SU-DHL-6 (cell line): ENCODE results near the gene DOHH.
"Not testable (repeated sequence)": the region's sequence is repeated elsewhere in the genome, so short reads cannot be mapped to it uniquely, and the experiment has no call there.

Experiments used
- H2AFZ ChIP-seq: fragments of 200-600 bp; sonication (generic); 2 replicates; pipeline ENCODE4 v1.6.1; 2014; ENCODE audit warnings: low read depth, mild to moderate bottlenecking, moderate library complexity, mixed read lengths, antibody characterized with exemption, low read length; ENCODE audit not compliant: severe bottlenecking
- H3F3A ChIP-seq: fragments of 200-600 bp; shearing (Covaris generic); 2 replicates; pipeline ENCODE4 v1.6.0; 2016; ENCODE audit warnings: antibody characterized with exemption, mild to moderate bottlenecking; ENCODE audit not compliant: insufficient read depth
- H3K27ac ChIP-seq: fragments of 200-600 bp; sonication (generic); 2 replicates; pipeline ENCODE4 v1.5.1; 2016; ENCODE audit warnings: low read depth, mild to moderate bottlenecking, low read length, moderate library complexity, mixed read lengths
- H3K27me3 ChIP-seq: fragments of 200-600 bp; sonication (generic), shearing (Covaris generic); 2 replicates; pipeline ENCODE4 v1.6.0; 2014; ENCODE audit warnings: mild to moderate bottlenecking, low read length
- H3K36me3 ChIP-seq: fragments of 200-600 bp; sonication (generic); 2 replicates; pipeline ENCODE4 v1.6.1; 2014; ENCODE audit warnings: mild to moderate bottlenecking, low read length, mixed read lengths
- H3K4me2 ChIP-seq: fragments of 300-600, 200-600 bp; shearing (Covaris generic), sonication (generic); 2 replicates; pipeline ENCODE4 v1.6.0; 2014; ENCODE audit warnings: low read length, low read depth, mild to moderate bottlenecking; ENCODE audit not compliant: poor library complexity, severe bottlenecking
- H3K4me3 ChIP-seq: fragments of 200-600 bp; sonication (generic); 2 replicates; pipeline ENCODE4 v1.5.1; 2014; ENCODE audit warnings: antibody characterized with exemption, low read length, mild to moderate bottlenecking, mixed read lengths; ENCODE audit not compliant: insufficient read depth, poor library complexity, severe bottlenecking
- H3K79me2 ChIP-seq: fragments of 200-600 bp; sonication (generic); 2 replicates; pipeline ENCODE4 v1.6.1; 2014; ENCODE audit warnings: mild to moderate bottlenecking, low read length, moderate library complexity; ENCODE audit not compliant: insufficient read depth
- H3K9ac ChIP-seq: fragments of 200-600 bp; sonication (generic); 2 replicates; pipeline ENCODE4 v1.7.0; 2014; ENCODE audit warnings: mild to moderate bottlenecking, low read length
- H3K9me2 ChIP-seq: fragments of 200-600 bp; sonication (generic); replicated peaks from 2 replicates; pipeline ENCODE4 v1.6.1; 2014; ENCODE audit warnings: low read length; ENCODE audit not compliant: insufficient read depth
- H3K9me3 ChIP-seq: fragments of 200-600 bp; sonication (generic); 2 replicates; pipeline ENCODE4 v1.6.1; 2014; ENCODE audit warnings: low read length, mixed read lengths; ENCODE audit not compliant: insufficient read depth
- H4K20me1 ChIP-seq: fragments of 200-600 bp; sonication (generic); 2 replicates; pipeline ENCODE4 v1.6.1; 2014; ENCODE audit warnings: low read depth, mild to moderate bottlenecking, antibody characterized with exemption, low read length, moderate library complexity, mixed read lengths
- CTCF ChIP-seq: fragments of 200-600 bp; sonication (generic); IDR thresholded peaks from one replicate; pipeline ENCODE4 v1.5.1; 2017; ENCODE audit warnings: antibody characterized with exemption, mild to moderate bottlenecking, low read length, moderate library complexity; ENCODE audit not compliant: insufficient read depth, poor library complexity, severe bottlenecking
- EZH2phosphoT487 ChIP-seq: fragments of 200-600 bp; sonication (generic), shearing (Covaris generic); conservative IDR thresholded peaks from 2 replicates; pipeline ENCODE4 v1.6.1; 2018; ENCODE audit warnings: mild to moderate bottlenecking, antibody characterized with exemption, low read length, moderate library complexity, mixed read lengths

The DOHH gene

GRCh38 chr19:3530389-3530788, 29.9 kb upstream of the DOHH start:
- Histone ChIP-seq H3K9ac (no peak overlapping the region), H4K20me1 (no peaks in the 10 kb centered on the region), H3K9me2 (no peaks in the 10 kb centered on the region), H3K27me3 (no peaks in the 10 kb centered on the region), H3K9me3 (no peaks in the 10 kb centered on the region), H3K4me2 (no peak overlapping the region), H3K4me3 (no peak overlapping the region), H3K36me3 (no peaks in the 10 kb centered on the region), H3F3A (no peaks in the 10 kb centered on the region), H3K27ac (no peak overlapping the region), H3K79me2 (no peaks in the 10 kb centered on the region), H2AFZ (no peak overlapping the region)
- TF ChIP-seq CTCF (no peak), EZH2phosphoT487 (no peak)

GRCh38 chr19:3529299-3529698, 28.8 kb upstream of the DOHH start:
- not testable (repeated sequence) for H3K9me2 ChIP-seq, H3K36me3 ChIP-seq, H4K20me1 ChIP-seq

GRCh38 chr19:3528539-3529211, 28.2 kb upstream of the DOHH start:
- no peaks in the 10 kb centered on the region for H3K36me3 ChIP-seq
- H2AFZ ChIP-seq = no peak overlapping the region
- no peaks in the 10 kb centered on the region for H4K20me1 ChIP-seq
- no peaks in the 10 kb centered on the region for H3K9me2 ChIP-seq
- H3K4me2 ChIP-seq = no peak overlapping the region
- H3K9me3 ChIP-seq = no peaks in the 10 kb centered on the region
- TF ChIP-seq CTCF = no peak
- no peak for TF ChIP-seq EZH2phosphoT487
- no peaks in the 10 kb centered on the region for H3K27me3 ChIP-seq
- H3F3A ChIP-seq = no peaks in the 10 kb centered on the region
- H3K9ac ChIP-seq = no peak overlapping the region
- no peak overlapping the region for H3K27ac ChIP-seq
- H3K4me3 ChIP-seq = no peak overlapping the region
- H3K79me2 ChIP-seq = no peaks in the 10 kb centered on the region

More at GRCh38 chr19:3529299-3529698, 28.8 kb upstream of the DOHH start:
- not testable (repeated sequence) for H3K27ac ChIP-seq, H3K27me3 ChIP-seq, H3K9ac ChIP-seq, H3K79me2 ChIP-seq, H3F3A ChIP-seq, H3K4me2 ChIP-seq, H3K4me3 ChIP-seq, H2AFZ ChIP-seq, H3K9me3 ChIP-seq

- Histone ChIP-seq H3K27ac (no peak overlapping the region), H3K9me3 (no peaks in the 10 kb centered on the region), H3F3A (no peaks in the 10 kb centered on the region), H2AFZ (no peak overlapping the region), H3K4me3 (no peak overlapping the region), H4K20me1 (no peaks in the 10 kb centered on the region), H3K9me2 (no peaks in the 10 kb centered on the region), H3K27me3 (no peaks in the 10 kb centered on the region), H3K9ac (no peak overlapping the region), H3K36me3 (no peaks in the 10 kb centered on the region), H3K79me2 (no peaks in the 10 kb centered on the region), H3K4me2 (no peak overlapping the region)
- TF ChIP-seq CTCF (no peak), EZH2phosphoT487 (no peak)
Measured at GRCh38 chr19:3528080-3528479, 27.6 kb upstream of the DOHH start.
